Endothelial cell (in vitro differentiated cells): ENCODE results near the gene SLC44A4. TPM values are rescaled to one million over a fixed set of nuclear protein-coding genes. Genes with fewer than 3 reads are reported as not detected.

ENCODE experiments used
- DNase-seq: peaks from one replicate; pipeline ENCODE4 v3.0.0; 2021; ENCODE audit warnings: low spot score
- H3K27ac Mint-ChIP-seq: one replicate; pipeline ENCODE4 v1.8.0; 2021; ENCODE audit warnings: mixed read lengths, inconsistent platforms; ENCODE audit not compliant: unreplicated experiment
- H3K27me3 Mint-ChIP-seq: one replicate; pipeline ENCODE4 v1.8.0; 2021; ENCODE audit warnings: mild to moderate bottlenecking, moderate library complexity, mixed read lengths, inconsistent platforms; ENCODE audit not compliant: unreplicated experiment
- H3K36me3 Mint-ChIP-seq: one replicate; pipeline ENCODE4 v1.8.0; 2021; ENCODE audit warnings: mild to moderate bottlenecking, low read depth, mixed read lengths, inconsistent platforms; ENCODE audit not compliant: unreplicated experiment
- H3K4me1 Mint-ChIP-seq: one replicate; pipeline ENCODE4 v1.8.0; 2021; ENCODE audit warnings: mild to moderate bottlenecking, mixed read lengths, inconsistent platforms; ENCODE audit not compliant: unreplicated experiment
- H3K4me3 Mint-ChIP-seq: one replicate; pipeline ENCODE4 v1.8.0; 2021; ENCODE audit warnings: mild to moderate bottlenecking, mixed read lengths, inconsistent platforms; ENCODE audit not compliant: unreplicated experiment
- H3K9me3 Mint-ChIP-seq: one replicate; pipeline ENCODE4 v1.8.0; 2021; ENCODE audit warnings: mixed read lengths, inconsistent platforms; ENCODE audit not compliant: unreplicated experiment
- total RNA-seq: library from RNA; stranded (reverse); fragmentation: NEBNext Ultra II Directional; extraction: Animal tissue kit (Norgen Biotek cat#: 25700); gene quantifications from one replicate; pipeline ENCODE4 v1.2.1, GENCODE V29; 2021; ENCODE audit not compliant: unreplicated experiment
- TF ChIP-seq, protein P1 (sequence below): fragments of 200-600 bp; sonication (generic); IDR thresholded peaks from one replicate; pipeline ENCODE4 v1.5.0; 2021; ENCODE audit warnings: antibody characterized with exemption; ENCODE audit not compliant: unreplicated experiment

SLC44A4 gene
- total RNA-seq, 1 donor from 2014 or later: 1.6 TPM

DNA sequence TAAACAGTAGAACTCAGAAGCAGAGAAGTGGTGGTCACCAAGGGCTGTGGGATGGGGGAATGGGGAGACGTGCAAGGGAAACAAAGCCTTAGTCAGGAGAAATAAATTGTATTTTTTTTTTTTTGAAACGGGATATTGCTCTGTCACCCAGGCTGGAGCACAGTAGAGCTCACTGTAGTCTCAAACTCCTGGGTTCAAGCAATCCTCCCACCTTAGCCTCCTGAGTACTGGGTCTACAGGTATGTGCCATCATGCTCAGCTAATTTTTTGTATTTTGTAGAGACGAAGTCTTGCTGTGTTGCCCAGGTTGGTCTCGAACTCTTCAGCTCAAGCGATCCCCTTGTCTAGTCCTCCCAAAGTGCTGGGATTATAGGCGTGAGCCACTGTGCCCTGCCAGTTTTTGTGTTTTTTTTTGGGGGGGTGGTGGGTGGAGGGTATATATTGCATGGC is 47.9 kb downstream of the SLC44A4 start:
- Mint-ChIP-seq H3K36me3 (no peaks in the 10 kb centered on the region), H3K4me3 (peak overlapping the region; percentile 91), H3K9me3 (no peaks in the 10 kb centered on the region), H3K4me1 (peaks cover 7% of the 10 kb centered on the region), H3K27ac (no peak overlapping the region), H3K27me3 (peaks cover 3% of the 10 kb centered on the region)
- no peak for DNase-seq
- TF ChIP-seq, protein P1, sequence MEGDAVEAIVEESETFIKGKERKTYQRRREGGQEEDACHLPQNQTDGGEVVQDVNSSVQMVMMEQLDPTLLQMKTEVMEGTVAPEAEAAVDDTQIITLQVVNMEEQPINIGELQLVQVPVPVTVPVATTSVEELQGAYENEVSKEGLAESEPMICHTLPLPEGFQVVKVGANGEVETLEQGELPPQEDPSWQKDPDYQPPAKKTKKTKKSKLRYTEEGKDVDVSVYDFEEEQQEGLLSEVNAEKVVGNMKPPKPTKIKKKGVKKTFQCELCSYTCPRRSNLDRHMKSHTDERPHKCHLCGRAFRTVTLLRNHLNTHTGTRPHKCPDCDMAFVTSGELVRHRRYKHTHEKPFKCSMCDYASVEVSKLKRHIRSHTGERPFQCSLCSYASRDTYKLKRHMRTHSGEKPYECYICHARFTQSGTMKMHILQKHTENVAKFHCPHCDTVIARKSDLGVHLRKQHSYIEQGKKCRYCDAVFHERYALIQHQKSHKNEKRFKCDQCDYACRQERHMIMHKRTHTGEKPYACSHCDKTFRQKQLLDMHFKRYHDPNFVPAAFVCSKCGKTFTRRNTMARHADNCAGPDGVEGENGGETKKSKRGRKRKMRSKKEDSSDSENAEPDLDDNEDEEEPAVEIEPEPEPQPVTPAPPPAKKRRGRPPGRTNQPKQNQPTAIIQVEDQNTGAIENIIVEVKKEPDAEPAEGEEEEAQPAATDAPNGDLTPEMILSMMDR: no peak

DNA sequence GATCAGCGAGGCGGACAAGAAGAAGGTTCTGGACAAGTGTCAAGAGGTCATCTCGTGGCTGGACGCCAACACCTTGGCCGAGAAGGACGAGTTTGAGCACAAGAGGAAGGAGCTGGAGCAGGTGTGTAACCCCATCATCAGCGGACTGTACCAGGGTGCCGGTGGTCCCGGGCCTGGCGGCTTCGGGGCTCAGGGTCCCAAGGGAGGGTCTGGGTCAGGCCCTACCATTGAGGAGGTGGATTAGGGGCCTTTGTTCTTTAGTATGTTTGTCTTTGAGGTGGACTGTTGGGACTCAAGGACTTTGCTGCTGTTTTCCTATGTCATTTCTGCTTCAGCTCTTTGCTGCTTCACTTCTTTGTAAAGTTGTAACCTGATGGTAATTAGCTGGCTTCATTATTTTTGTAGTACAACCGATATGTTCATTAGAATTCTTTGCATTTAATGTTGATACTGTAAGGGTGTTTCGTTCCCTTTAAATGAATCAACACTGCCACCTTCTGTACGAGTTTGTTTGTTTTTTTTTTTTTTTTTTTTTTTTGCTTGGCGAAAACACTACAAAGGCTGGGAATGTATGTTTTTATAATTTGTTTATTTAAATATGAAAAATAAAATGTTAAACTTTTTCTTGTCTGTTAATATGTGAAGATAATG is 49.0 kb downstream of the SLC44A4 start:
- Mint-ChIP-seq H3K27ac (peak overlapping the region; percentile 51), H3K4me1 (peaks cover 17% of the 10 kb centered on the region), H3K36me3 (no peaks in the 10 kb centered on the region), H3K9me3 (no peaks in the 10 kb centered on the region), H3K4me3 (peak overlapping the region; percentile 91), H3K27me3 (peaks cover 3% of the 10 kb centered on the region)
- no peak for DNase-seq
- TF ChIP-seq, protein P1: no peak

DNA sequence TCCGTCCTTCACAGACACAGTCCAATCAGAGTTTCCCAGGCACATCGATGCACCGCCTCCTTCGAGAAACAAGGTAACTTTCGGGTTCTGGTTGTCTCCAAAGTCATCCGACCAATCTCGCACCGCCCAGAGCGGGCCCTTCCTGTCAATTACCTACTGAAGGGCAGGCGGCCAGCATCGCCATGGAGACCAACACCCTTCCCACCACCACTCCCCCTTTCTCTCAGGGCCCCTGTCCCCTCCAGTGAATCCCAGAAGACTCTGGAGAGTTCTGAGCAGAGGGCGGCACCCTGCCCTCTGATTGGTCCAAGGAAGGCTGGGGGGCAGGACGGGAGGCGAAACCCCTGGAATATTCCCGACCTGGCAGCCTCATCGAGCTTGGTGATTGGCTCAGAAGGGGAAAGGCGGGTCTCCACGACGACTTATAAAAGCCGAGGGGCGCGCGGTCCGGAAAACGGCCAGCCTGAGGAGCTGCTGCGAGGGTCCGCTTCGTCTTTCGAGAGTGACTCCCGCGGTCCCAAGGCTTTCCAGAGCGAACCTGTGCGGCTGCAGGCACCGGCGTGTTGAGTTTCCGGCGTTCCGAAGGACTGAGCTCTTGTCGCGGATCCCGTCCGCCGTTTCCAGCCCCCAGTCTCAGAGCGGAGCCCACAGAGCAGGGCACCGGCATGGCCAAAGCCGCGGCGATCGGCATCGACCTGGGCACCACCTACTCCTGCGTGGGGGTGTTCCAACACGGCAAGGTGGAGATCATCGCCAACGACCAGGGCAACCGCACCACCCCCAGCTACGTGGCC is 51.3 kb downstream of the SLC44A4 start, which contains the start of gene HSPA1B:
TSS of gene HSPA1B (plus strand) at position 453 of the 794 bp plus-strand sequence. CDS start at position 666, 213 bp downstream.
- peaks cover 3% of the 10 kb centered on the region for H3K27me3 Mint-ChIP-seq
- H3K4me3 Mint-ChIP-seq: peak within 1 kb of the TSS; percentile 92
- peak; percentile 87 for DNase-seq
- H3K27ac Mint-ChIP-seq: peak within 1 kb of the TSS; percentile 96
- H3K36me3 Mint-ChIP-seq: no peaks in the 10 kb centered on the region
- TF ChIP-seq, protein P1: no peak
- H3K9me3 Mint-ChIP-seq: no peaks in the 10 kb centered on the region
- H3K4me1 Mint-ChIP-seq: peaks cover 20% of the 10 kb centered on the region

DNA sequence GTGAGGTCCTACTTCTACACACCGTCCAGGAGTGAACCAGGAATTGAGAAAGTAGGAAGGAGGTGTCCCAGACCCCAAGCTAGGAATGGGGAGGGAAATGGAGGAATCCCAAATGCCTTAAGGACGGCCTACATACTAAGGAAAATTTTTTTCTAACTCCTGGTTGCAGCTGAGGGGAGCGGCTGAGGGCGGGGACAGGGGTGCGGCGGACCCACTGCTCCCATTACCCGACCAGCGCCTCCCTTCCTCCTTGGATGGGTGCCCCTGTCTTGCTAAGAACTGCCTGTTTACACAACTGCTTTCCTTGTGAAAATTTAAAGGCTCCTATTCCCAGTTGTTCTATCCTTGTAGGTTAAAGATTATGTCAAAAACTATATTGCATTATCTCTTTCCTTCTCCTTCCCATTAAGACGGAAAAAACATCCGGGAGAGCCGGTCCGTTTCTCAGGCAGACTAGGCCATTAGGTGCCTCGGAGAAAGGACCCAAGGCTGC is 52.0 kb downstream of the SLC44A4 start:
- peaks cover 4% of the 10 kb centered on the region for H3K27me3 Mint-ChIP-seq
- H3K4me3 Mint-ChIP-seq: peak overlapping the region; percentile 92
- H3K4me1 Mint-ChIP-seq: peaks cover 24% of the 10 kb centered on the region
- no peaks in the 10 kb centered on the region for H3K9me3 Mint-ChIP-seq
- H3K36me3 Mint-ChIP-seq: no peaks in the 10 kb centered on the region
- peak overlapping the region; percentile 96 for H3K27ac Mint-ChIP-seq
- TF ChIP-seq, protein P1: no peak
- peak; percentile 22 for DNase-seq
